HG02870 (cell line): ENCODE data around the gene BIN1.

ENCODE experiments used
- ATAC-seq: cut with Tn5 transposase; IDR thresholded peaks from one replicate; pipeline ENCODE4 v1.9.1; 2021; ENCODE audit warnings: mild to moderate bottlenecking, moderate library complexity; ENCODE audit not compliant: unreplicated experiment

Gene BIN1

DNA sequence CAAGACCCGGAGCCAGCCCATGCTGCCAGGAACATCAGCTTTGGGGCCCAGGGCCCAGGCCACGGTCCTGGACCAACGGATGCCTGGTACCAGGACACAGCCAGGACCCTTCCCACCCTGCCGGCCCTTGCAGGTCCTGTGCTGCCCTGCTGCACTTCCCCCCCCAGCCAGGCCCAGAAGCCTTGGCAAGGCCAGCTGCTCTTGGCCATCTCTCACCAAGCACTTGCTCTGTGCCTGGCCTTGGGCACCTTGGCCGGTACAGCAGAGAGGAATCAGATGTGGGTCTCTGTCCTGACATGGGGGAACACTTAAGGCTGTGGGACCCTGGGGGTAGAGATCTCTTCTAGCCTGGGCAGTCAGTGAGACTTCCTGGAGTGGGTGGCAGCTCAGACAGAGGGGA is 28.9 kb downstream of the BIN1 start:
- no peak for ATAC-seq

DNA sequence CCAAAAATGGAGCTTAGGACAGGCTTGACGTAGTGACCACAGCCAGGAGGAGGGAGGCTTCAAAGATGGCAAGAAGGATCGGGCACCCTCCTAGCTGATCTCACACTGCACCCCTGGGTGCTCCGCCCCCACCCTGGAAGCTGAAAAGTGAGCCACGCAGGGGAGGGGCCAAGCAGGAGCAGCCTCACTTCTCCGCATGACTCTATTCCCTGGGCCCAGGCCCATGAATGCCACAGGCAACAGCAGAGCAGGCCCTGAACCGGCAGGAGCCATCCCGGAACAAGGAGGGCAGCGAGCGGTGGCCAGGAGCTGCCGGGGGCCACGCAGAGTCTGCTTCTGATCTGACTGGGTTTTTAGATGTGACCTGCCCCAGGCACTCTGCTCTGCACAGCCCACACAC is 30.0 kb downstream of the BIN1 start:
- ATAC-seq = no peak

DNA sequence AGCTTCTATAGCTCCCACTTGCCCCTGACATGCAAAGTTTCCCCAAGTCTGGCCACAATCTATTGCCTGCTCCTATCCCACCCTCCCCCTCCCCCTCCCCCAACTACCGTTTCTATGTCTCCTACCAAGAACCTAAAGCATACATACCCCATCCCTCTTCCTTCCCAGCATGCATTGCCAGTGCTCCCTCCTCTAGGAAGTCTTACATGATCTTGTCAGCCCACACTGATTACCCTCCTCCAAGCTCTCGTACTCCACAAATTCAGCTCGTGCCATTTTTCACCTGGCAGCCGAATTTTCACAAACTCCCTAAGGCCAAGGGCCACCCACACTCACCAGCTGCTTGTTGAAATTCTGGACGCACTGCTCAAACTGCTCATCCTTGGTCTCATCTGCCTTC is 30.7 kb downstream of the BIN1 start:
- ATAC-seq = no peak

DNA sequence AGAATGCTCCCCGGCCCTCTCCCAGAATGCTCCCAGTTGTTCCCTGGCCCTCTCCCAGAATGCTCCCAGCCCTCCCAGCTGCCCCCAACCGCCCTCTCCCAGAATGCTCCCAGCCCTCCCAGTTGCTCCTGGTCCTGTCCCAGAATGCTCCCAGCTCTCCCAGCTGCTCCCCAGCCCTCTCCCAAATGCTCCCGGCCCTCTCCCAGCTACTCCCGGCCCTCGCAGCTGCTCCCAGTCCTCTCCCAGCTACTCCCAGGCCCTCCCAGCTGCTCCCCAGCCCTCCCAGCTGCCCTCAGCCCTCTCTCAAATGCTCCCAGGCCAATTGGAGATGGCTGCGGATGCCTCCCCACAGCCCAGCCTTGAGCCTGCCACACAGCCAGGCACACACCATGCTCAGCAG is 31.1 kb downstream of the BIN1 start:
- no peak for ATAC-seq

DNA sequence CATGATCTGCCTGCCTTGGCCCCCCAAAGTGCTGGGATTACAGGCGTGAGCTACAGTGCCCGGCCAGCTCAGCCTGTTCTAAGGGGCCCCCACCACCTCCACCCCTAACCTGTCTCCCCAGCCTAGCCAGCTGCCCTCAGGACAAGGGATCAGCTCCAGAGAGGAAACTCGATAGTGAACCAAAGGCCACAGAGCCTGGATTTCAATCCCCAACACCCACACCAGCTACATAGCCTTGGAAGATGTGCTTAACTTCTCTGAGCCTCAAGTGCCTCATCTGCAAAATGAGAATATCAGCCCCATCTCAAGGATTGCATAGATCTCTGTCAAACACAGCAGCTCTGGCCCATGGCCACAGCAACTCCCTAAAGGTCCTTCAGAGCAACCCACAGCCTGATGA is 32.0 kb downstream of the BIN1 start:
- no peak for ATAC-seq

DNA sequence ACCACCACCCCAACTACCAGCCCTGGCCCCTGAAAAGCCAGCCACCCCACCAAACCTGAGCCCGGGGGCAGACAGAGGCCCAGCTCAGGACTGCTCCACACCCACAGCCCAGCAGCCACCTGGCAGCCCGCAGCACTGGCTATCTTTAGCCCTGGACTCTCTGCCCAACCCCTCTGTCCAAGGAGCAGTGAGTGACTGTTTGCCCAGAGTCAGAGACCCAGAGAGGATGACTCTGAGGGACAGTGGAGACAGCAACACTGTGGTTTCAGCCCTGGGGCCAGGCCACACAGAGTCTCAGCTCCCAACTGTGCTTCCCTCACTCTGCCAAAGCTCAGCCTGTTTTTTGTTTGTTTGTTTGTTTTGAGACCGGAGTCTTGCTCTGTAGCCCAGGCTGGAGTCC is 32.6 kb downstream of the BIN1 start:
- ATAC-seq = no peak

DNA sequence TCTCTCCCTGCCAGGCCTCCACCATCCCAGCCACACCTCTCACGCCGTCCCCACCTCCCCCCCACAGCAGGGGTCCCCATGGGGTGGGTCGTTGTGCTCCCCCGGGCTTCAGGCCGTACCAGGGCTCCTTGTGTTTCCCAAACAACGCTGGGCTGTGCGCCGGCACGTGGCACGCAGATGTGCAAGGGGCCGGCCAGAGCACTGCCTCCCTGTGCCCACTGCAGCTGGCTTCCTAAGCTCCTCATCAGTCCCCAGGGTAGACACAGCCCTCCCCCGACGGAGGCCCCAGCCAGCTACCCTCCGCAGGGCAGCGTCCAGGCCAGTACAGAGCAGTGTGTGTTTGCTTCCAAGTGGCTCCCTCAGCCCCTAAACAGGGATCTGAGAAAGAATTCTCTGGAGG is 34.0 kb downstream of the BIN1 start:
- no peak for ATAC-seq

DNA sequence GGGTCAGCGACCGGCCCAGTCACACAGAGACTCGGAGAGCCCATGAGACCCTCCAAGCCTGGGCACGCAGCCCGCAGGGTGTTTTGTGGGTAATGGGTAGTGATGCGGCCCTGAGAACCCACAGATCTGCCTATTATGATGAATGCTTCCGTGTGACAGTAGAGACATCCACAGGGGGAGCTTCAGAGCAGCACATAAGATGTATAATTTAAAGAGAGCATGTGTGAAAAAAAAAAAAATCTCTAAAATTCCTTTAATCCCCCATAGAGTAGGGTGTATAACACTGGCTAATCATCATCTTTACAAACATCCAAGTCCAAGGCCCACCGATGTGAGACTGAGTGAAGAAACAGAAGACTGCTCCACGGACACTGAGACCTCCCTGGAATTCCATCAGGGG is 34.6 kb downstream of the BIN1 start:
- ATAC-seq = no peak

DNA sequence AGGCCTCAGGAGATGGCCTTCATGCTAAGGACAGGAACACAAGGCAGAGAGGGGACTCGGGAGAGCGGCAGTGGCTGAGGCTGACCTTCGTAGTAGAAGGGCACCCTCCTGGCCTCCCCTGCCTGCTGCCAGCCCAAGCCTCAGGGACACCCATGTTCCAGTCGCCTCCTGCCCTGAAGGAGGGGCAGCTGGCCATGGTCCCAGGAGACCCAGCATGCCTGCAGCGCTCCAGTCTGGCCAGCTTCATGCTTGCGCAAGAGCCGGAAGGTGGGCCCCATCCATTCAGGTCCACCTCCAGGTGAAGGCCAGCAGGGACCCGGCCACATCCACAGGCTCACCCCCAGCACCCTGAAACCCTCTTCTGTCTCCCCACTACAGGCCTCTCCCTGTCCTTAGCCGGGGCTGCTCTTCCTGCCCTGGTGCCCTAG is 35.0 kb downstream of the BIN1 start:
- ATAC-seq = no peak

DNA sequence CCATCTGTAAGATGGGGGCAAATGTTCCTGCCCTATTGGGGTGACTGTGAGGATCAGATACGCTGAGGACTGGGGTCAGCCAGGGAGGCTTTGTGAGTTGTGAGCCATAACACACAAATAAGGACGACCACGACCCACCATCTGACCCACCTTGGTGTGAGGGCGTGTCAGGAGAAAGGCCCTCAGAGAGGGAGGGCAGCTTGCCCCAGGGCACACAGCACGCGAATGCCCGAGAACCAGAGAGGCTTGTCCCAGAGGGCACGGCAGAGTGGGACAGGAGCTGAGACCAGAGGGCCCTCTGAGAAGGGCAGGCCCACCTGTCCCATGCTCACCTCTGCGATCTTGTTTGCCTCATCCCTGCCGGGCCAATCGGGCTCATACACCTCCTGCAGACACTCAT is 36.7 kb downstream of the BIN1 start:
- ATAC-seq = no peak

DNA sequence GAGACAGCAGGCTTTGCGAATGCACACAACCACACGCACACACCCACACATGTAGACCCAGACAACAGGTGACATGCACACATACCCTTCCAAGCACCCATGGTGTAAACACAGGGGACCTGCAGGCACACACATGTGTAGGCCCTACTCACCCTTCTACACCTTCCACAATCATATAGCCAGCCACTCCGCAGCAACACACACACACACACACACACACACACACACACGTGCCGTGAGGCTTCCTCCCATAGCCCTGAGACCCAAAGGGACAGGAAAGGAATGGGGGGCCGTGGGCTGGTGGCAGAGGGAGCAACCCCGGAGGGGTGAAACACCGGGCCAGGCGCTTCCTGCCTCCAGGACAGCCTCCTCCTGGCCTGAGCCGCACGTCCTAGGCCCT is 37.4 kb downstream of the BIN1 start:
- ATAC-seq = no peak

DNA sequence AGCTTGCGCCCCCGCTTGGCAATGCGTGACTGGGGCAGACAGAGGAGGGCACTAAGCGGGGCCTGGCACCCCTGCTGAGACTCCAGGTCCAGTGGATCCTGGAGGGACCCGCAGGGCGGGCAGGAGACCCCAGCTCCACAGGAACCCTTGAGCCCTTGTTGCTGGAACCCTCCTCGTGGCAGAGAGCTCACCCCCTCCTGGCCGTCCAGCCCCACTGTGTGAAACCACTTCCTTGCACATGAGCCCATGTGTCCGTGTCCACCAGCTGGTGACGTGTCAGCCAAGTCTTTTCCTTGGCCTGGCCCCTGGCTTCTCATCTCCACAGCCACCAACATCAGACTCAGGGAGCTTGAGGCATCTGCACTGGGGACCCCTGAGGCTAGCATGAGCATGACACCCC is 38.0 kb downstream of the BIN1 start:
- ATAC-seq = no peak

DNA sequence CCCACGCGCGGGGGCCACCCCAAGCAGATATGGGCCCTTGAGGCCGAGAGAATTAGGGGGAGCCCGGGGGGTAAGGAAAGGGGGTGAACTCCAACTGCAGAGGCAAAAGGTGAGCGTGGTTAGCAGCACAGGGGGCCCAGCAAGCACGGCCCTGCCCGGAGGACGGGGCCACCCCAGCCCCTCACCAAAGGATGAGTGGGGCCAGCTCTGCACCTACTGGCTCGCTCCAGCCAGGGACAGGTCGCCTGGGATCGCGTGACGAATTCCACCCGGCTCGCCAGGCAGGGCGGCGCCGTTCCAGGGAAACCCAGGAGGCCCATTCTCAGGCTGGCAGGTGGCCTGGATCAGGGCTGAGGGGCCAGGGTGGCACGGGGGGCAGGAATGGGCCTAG is 38.6 kb downstream of the BIN1 start:
- no peak for ATAC-seq

DNA sequence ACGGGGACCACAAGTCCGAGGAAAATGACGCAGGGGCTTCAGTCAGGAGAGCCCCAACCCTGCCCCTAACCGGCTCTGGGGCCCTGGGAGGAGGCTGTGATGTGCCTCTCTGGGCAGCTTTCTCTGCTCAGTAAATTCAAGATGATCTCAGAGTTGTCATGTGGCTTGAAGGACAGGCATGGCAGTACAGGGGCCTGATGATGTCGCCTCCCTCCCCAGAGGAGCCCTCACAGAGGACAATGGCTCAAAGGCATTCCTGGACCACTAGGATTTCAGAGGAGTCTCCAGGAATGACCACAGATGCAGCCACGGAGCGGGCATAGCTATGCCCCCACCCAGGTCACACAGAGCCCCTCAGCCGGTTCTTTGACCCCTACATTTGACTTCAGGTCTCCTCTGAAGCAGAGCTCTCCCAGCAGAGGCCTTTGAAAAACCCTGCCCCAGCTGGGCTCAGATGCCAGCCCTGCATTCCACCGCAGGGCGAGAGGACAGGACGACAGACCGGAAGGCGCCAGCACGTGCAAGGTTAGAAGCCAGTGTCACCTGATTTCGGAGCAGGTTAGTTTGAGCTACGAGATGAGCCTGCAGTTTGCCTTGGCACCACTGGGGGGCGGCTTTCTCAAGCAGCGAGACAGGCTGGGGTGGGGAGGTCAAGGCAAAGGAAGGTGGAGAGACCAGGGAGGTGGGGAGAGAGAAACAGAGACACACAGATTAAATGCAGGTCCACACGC is 39.2 kb downstream of the BIN1 start:
- ATAC-seq = no peak

DNA sequence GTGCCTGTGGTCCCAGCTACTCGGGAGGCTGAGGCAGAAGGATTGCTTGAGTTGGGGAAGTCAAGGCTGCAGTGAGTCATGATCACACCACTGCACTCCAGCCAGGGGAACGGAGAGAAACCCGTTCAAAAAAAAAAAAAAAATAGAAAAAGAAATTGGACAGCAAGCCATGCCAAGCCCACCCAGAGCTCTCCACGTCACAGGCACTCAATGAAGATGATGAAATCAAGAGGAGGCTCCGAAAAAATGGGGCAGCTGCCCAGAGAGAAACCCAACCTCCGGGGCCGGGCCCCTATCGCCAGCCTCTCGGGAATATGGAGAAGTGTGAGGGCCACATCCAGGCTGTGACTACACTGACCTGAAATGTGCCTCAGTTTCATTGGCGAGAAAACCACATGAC is 40.0 kb downstream of the BIN1 start:
- ATAC-seq = no peak

DNA sequence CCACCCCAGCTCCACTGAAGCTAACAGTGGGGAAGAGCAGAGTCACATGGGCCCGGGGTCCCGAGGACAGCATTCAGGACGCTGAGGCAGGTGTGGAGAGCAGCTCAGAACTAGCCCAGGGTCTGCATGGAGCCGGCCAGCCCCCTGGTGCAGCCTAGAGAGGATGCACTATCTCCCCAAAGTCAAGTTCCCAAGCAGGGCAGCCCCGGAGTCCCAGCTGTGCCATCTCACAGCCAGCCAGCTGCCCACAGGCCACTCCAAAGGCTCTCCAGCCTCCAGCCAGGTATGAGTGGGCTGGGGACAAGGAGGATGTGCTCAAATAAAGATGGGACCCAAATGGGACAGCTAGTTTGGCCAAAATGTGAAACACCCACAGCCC is 41.0 kb downstream of the BIN1 start:
- ATAC-seq = no peak

DNA sequence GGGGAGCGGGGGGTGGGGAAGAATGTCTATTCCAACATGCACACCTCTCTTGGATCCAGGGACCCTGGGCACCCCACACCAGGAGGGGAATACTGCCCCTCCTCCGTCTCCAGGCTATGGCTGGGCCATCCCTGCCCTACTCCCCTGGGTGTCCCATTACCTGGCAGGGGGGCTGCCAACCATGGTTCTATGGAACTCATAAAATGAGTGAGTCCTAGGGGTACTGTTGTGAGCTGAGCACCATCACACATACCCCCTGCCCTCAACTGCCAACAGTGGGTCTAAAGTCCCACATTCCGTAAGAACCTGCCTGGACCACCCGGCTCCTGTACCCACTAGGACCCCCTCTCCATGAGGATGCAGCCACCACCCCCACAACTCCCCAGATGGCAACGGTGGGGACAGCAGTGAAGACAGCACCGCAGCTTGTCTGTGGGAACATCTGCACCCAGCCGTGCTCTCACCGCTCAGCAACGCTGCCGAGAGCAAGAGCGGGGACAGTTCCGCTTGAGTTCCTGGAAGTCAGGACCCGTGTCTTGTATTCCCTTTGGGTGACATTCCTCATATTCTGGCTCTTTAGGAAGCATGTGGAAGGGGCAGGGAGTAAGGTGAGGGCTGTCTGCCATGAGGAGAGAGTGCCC is 41.5 kb downstream of the BIN1 start:
- no peak for ATAC-seq

DNA sequence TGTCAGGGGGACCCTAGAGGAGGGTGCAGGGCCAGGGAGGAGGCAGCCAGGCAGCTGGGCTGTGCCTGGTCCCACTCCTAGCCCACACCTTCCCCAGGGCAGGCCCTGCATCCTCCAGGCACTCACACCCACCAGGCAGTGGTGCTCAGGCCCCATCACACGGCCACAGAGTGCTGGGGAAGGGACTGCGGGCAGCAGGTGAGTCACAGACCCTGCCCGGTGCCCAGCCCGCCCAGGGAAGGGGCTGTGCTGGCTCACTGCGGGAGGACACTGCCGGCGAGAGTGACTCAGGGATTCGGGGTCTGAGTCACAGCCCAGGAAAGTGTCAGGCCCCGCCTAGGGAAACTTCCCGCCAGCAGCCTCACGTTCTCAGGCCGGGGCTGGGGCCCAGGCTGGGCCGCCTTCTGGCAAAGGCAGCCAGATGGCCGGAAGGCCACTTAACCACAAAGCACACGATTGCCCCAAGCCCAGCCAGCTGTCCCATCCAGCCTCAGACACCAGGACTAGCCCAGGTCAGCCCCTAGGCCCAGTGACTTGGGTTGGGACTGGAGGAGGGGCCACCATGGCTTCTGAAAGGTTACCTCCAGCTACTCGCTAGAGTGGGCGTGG is 42.2 kb downstream of the BIN1 start:
- peak; percentile 86 for ATAC-seq

DNA sequence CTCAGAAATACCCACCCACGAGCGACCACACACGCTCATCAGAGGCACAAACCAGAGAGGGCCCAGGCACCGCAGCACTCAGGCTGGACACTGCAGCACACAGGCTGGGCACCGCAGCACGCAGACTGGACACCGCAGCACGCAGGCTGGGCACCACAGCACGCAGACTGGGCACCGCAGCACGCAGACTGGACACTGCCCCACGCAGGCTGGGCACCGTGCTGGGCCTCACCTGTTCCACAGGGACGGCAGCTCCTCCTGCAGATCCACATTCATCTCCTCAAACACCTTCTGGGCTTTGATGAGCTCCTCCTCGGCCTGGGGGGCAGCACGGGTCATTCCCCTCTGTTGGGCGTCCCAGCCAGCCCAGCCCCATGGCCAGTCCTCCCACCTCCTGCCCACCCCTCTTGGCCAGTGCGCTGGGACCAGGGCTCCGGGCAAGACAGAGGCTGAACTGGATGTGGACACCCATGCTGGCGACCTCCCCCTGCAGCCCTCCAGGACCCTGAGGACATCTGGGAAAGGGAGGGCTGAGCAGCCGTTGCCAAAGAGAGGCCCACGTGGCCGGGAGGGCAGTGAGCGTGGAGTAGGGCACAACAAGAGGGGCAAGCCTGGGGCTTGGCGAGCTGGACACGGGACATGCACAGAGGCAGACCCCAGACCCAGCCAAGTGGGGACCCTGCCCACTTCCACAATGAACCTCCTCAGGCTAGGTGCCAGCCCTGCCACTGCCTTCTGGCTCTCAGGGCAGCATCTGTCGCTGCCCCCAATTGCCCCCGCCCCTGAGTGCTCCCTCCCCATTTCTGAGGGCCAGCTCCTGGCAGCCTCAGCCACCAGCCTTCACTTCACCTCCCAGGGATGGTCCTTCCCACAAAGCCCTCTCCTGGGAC is 43.0 kb downstream of the BIN1 start:
- ATAC-seq = no peak

DNA sequence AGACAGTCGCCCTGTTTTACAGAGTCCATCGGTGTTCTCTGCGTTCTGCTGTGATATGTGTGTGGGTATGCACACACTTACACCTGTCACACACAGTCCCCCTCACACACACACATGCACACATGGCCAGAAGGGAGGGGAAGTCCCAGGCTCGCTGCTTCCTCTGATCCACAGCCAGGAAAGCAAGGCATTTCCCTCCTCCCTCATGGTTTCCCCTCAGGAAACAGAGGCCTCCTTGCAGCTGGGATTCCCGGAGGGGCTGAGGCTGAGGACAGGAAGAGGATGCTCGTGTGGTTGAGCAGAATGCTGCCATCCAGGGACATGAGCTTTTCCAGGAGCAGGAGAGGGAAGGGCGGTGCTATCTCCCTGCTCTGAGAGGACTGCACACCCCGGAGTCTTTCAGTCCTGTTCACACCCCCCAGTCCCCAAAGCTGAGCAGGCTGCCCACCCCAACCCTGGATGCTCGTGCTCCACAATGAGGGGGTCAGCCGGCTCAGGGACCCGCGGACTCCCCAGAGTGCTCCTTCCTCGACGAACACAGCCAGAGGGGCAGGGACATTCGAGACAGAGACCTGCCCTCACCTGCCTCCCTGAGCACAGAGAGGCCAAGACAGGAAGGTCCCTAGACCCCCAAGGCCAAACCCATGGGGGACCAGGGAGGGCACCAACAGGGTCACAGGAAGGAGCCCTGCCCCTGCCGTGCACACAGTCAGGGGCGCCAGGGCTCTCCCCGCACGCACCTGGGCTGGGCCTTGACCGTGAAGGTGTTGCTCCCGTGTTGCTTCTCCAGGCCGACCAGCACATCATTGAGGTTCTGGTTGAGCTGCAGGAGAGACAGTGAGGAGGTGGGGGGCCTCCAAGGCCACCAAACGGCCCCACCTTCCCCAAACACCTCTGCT is 45.3 kb downstream of the BIN1 start:
- ATAC-seq = no peak
